CD14-positive monocyte (primary cell): ENCODE results near the gene PGP. TPM values are rescaled to one million over a fixed set of nuclear protein-coding genes. Genes with fewer than 3 reads are reported as not detected.

ENCODE experiments used
- DNase-seq, 3 donors: peaks; one replicate each; pipeline ENCODE4 v3.0.0-alpha.2; 2011 to 2022
- H2AFZ ChIP-seq: 2 replicates; pipeline ENCODE4 v1.6.0; 2012; ENCODE audit warnings: mild to moderate bottlenecking, low read depth, low read length, inconsistent platforms; ENCODE audit not compliant: insufficient read depth, poor library complexity, severe bottlenecking
- H3K27ac ChIP-seq, 2 donors: 1 replicate in 1 of 2; 2 replicates in 1 of 2; pipeline ENCODE4 v1.5.1; 2012 to 2013; ENCODE audit warnings: low read length in 2 of 2, control low read depth in 1 of 2, inconsistent platforms in 1 of 2, low read depth in 1 of 2, mild to moderate bottlenecking in 1 of 2
- H3K27me3 ChIP-seq, 2 donors: one replicate each; pipeline versions ENCODE4 v1.6.0 to v1.6.1; 2011 to 2013; ENCODE audit warnings: low read length in 2 of 2; ENCODE audit not compliant: control insufficient read depth in 2 of 2, insufficient read depth in 2 of 2
- H3K36me3 ChIP-seq, 2 donors: replicated peaks in 1 of 2; 1 replicate in 1 of 2; 2 replicates in 1 of 2; pipeline versions ENCODE4 v1.5.1 to v1.6.1; 2012 to 2013; ENCODE audit warnings: low read length in 2 of 2, control low read depth in 1 of 2, inconsistent platforms in 1 of 2, mild to moderate bottlenecking in 1 of 2; ENCODE audit not compliant: insufficient read depth in 2 of 2, control insufficient read depth in 1 of 2
- H3K4me1 ChIP-seq, 2 donors: 1 replicate in 1 of 2; 2 replicates in 1 of 2; pipeline versions ENCODE4 v1.5.1 to v1.6.1; 2012 to 2013; ENCODE audit warnings: low read length in 2 of 2, control low read depth in 1 of 2, inconsistent platforms in 1 of 2, mild to moderate bottlenecking in 1 of 2, moderate library complexity in 1 of 2; ENCODE audit not compliant: insufficient read depth in 2 of 2, control insufficient read depth in 1 of 2
- H3K4me2 ChIP-seq: replicated peaks from 2 replicates; pipeline ENCODE3; 2012; ENCODE audit warnings: low read length, moderate library complexity, mild to moderate bottlenecking; ENCODE audit not compliant: poor library complexity, severe bottlenecking; ENCODE audit errors: extremely low read depth
- H3K4me3 ChIP-seq, 3 experiments: fragments of 200-600 bp in 1 of 3; sonication (generic) in 1 of 3; replicated peaks in 1 of 3; 1 replicate in 2 of 3; 2 replicates in 1 of 3; pipeline ENCODE4 v1.5.1; 2011 to 2013; ENCODE audit warnings: low read length in 3 of 3, mild to moderate bottlenecking in 3 of 3, control low read depth in 2 of 3, low read depth in 2 of 3, inconsistent platforms in 1 of 3, moderate library complexity in 1 of 3
- H3K79me2 ChIP-seq: 2 replicates; pipeline ENCODE4 v1.6.0; 2012; ENCODE audit warnings: mild to moderate bottlenecking, control low read depth, inconsistent platforms, low read length, moderate library complexity; ENCODE audit not compliant: insufficient read depth
- H3K9ac ChIP-seq: 2 replicates; pipeline ENCODE4 v1.6.0; 2017; ENCODE audit warnings: low read length, mild to moderate bottlenecking; ENCODE audit not compliant: insufficient read depth, poor library complexity, severe bottlenecking
- H3K9me3 ChIP-seq, 2 donors: replicated peaks in 1 of 2; 1 replicate in 1 of 2; 2 replicates in 1 of 2; pipeline versions ENCODE4 v1.5.1 to v1.6.1; 2012 to 2013; ENCODE audit warnings: low read length in 2 of 2, control low read depth in 1 of 2; ENCODE audit not compliant: control insufficient read depth in 1 of 2, insufficient read depth in 1 of 2
- H4K20me1 ChIP-seq: 2 replicates; pipeline ENCODE4 v1.6.0; 2012; ENCODE audit warnings: mild to moderate bottlenecking, low read length, control low read depth, moderate library complexity; ENCODE audit not compliant: insufficient read depth
- H3K27ac Mint-ChIP-seq, 7 donors: one replicate each; pipeline ENCODE4 v1.8.0; 2020; ENCODE audit warnings: mild to moderate bottlenecking in 7 of 7, mixed read lengths in 7 of 7, moderate library complexity in 6 of 7, inconsistent platforms in 2 of 7
- H3K27me3 Mint-ChIP-seq, 3 donors: one replicate each; pipeline ENCODE4 v1.8.0; 2021 to 2022; ENCODE audit warnings: low read depth in 3 of 3, mild to moderate bottlenecking in 3 of 3, mixed read lengths in 3 of 3, moderate library complexity in 3 of 3, inconsistent platforms in 1 of 3
- H3K36me3 Mint-ChIP-seq, 2 donors: one replicate each; pipeline ENCODE4 v1.8.0; 2020; ENCODE audit warnings: mixed read lengths in 2 of 2, inconsistent platforms in 1 of 2, mild to moderate bottlenecking in 1 of 2
- H3K4me1 Mint-ChIP-seq: one replicate; pipeline ENCODE4 v1.8.0; 2020; ENCODE audit warnings: mild to moderate bottlenecking, mixed read lengths
- H3K4me3 Mint-ChIP-seq, 2 donors: one replicate each; pipeline ENCODE4 v1.8.0; 2020; ENCODE audit warnings: mild to moderate bottlenecking in 2 of 2, mixed read lengths in 2 of 2, moderate library complexity in 1 of 2
- H3K9me3 Mint-ChIP-seq, 7 donors: one replicate each; pipeline ENCODE4 v1.8.0; 2020 to 2022; ENCODE audit warnings: mixed read lengths in 7 of 7, mild to moderate bottlenecking in 6 of 7, moderate library complexity in 6 of 7, inconsistent platforms in 2 of 7
- CTCF ChIP-seq: fragments of 200-600 bp; IDR thresholded peaks from one replicate; pipeline ENCODE4 v1.8.0; 2022; ENCODE audit warnings: antibody characterized with exemption, mild to moderate bottlenecking
- WGBS: methylation state at CpG from one replicate; pipeline ENCODE4 v1.1.5; 2013; ENCODE audit warnings: missing lambda C conversion rate; ENCODE audit not compliant: insufficient coverage; 5-methylcytosine and 5-hydroxymethylcytosine counted together
- intact Hi-C, 2 donors: fragments of 100-400 bp; cut with micrococcal nuclease; formaldehyde crosslinking; loops; one replicate each; pipeline versions ENCODE4 v1.15.0 to v1.15.1; 2023
- polyA plus RNA-seq, 3 donors: library from polyadenylated mRNA; depleted of rRNA in 1 of 3; unstranded in 2 of 3; stranded (reverse) in 1 of 3; fragments of 300-500 nt in 2 of 3; fragments of >200 nt in 1 of 3; fragmentation: Illumina TruSeq in 2 of 3; gene quantifications; 1 replicate in 2 of 3; 2 replicates in 1 of 3; pipeline ENCODE4 v1.2.3, GENCODE V29; 2012 to 2021

PGP gene
- polyA plus RNA-seq, 3 donors, result 7.2 to 20.2 (median 19.2) TPM

DNA sequence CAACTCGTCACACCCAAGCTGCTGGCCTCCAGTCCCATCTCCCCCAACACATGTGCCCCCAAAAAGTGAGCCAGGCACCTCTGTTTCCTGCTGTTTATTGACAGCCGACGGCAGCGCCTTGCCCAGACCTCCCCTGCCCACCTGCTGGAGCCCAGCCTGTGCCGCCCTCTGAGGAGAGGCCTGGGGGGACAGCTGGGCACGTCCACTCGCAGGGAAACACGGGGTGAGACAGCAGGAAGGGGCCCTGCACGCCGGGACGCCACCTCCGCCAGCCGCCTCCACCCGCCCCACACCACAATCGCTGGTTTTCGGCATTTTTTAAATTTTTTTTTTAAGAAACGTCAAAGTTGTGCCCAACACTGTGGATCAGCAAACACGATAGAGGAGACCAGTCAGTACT is 37.5 kb downstream of the PGP start:
- TF ChIP-seq CTCF, result no peak
- no peaks in the 10 kb centered on the region for H3K79me2 ChIP-seq
- Mint-ChIP-seq H3K9me3 (peaks cover 0 to 2% (median 0%) of the 10 kb centered on the region in 7 donors), H3K27me3 (peaks cover 0 to 3% (median 2%) of the 10 kb centered on the region in 3 donors), H3K4me1 (no peaks in the 10 kb centered on the region), H3K36me3 (peaks cover 34 to 47% of the 10 kb centered on the region in 2 donors), H3K4me3 (no peak overlapping the region), H3K27ac (peak overlapping the region in 1 of 7 donors; percentile 4)
- no peaks in the 10 kb centered on the region for H3K9me3 ChIP-seq
- no peaks in the 10 kb centered on the region for H4K20me1 ChIP-seq
- H3K9ac ChIP-seq, result no peak overlapping the region
- no peak for DNase-seq
- WGBS, result 93% methylated on average over 9 of the region's 18 CpGs
- intact Hi-C loops, result no loop called here
- no peak overlapping the region for H3K4me3 ChIP-seq
- H3K36me3 ChIP-seq, result peaks cover 43 to 54% of the 10 kb centered on the region in 2 donors
- H3K27ac ChIP-seq, result no peak overlapping the region
- no peak overlapping the region for H2AFZ ChIP-seq
- peaks cover 0 to 3% of the 10 kb centered on the region in 2 donors for H3K27me3 ChIP-seq
- no peaks in the 10 kb centered on the region for H3K4me1 ChIP-seq
- H3K4me2 ChIP-seq, result no peak overlapping the region

- H3K27ac ChIP-seq, result no peak overlapping the region
- peaks cover 38 to 56% of the 10 kb centered on the region in 2 donors for H3K36me3 Mint-ChIP-seq
- intact Hi-C loops, result no loop called here
- no peak overlapping the region for H2AFZ ChIP-seq
- no peak overlapping the region for H3K27ac Mint-ChIP-seq
- WGBS, result over 99% methylated on average over 22 of the region's 23 CpGs
- no peak for DNase-seq
- H4K20me1 ChIP-seq, result no peaks in the 10 kb centered on the region
- no peak overlapping the region for H3K4me3 ChIP-seq
- peaks cover 49 to 64% of the 10 kb centered on the region in 2 donors for H3K36me3 ChIP-seq
- H3K4me2 ChIP-seq, result no peak overlapping the region
- H3K9me3 ChIP-seq, result no peaks in the 10 kb centered on the region
- peaks cover 0 to 3% of the 10 kb centered on the region in 2 donors for H3K27me3 ChIP-seq
- no peak overlapping the region for H3K9ac ChIP-seq
- no peak for TF ChIP-seq CTCF
- peaks cover 0 to 3% (median 2%) of the 10 kb centered on the region in 3 donors for H3K27me3 Mint-ChIP-seq
- no peaks in the 10 kb centered on the region for H3K4me1 ChIP-seq
- H3K4me3 Mint-ChIP-seq, result no peak overlapping the region
- H3K79me2 ChIP-seq, result no peaks in the 10 kb centered on the region
- H3K4me1 Mint-ChIP-seq, result no peaks in the 10 kb centered on the region
- H3K9me3 Mint-ChIP-seq, result peaks cover 0 to 2% (median 0%) of the 10 kb centered on the region in 7 donors
These were observed 38.6 kb downstream of the PGP start for GRCh38 chr16:2176047-2176446.
